H1 (cell line): Measurements from ENCODE around the gene EXOSC5. TPM values are rescaled to one million over a fixed set of nuclear protein-coding genes. Genes with fewer than 3 reads are reported as not detected.
A peak's percentile ranks its signal among the peaks of the same experiment; 100 is the strongest.

ENCODE experiments used
- ASH2L ChIP-seq: fragments of 200-600, 300-600 bp; sonication (generic); IDR thresholded peaks from one replicate; pipeline ENCODE4 v1.7.1; 2017; ENCODE audit warnings: low read length
- ATF2 ChIP-seq: IDR thresholded peaks from 2 replicates; pipeline ENCODE4 v1.6.1; 2012; ENCODE audit warnings: low read length, inconsistent platforms
- BACH1 ChIP-seq: IDR thresholded peaks from 2 replicates; pipeline ENCODE4 v1.6.1; 2012; ENCODE audit warnings: low read length, improper control_type of control experiment
- CHD2 ChIP-seq: IDR thresholded peaks from 2 replicates; pipeline ENCODE4 v1.6.1; 2012; ENCODE audit warnings: low read length, improper control_type of control experiment
- CTBP2 ChIP-seq: IDR thresholded peaks from 2 replicates; pipeline ENCODE4 v1.7.0; 2011; ENCODE audit warnings: borderline replicate concordance, mild to moderate bottlenecking, moderate library complexity, mixed read lengths, low read length; ENCODE audit not compliant: insufficient read depth, insufficient read length
- E2F6 ChIP-seq: IDR thresholded peaks from 2 replicates; pipeline ENCODE4 v1.6.1; 2012; ENCODE audit warnings: inconsistent platforms
- EZH2 ChIP-seq: fragments of 200-600 bp; sonication (generic); IDR thresholded peaks from 2 replicates; pipeline ENCODE4 v1.7.1; 2012; ENCODE audit warnings: low read depth, mild to moderate bottlenecking, moderate library complexity, low read length, inconsistent platforms; ENCODE audit not compliant: severe bottlenecking
- FOSL1 ChIP-seq: IDR thresholded peaks from 2 replicates; pipeline ENCODE4 v1.6.1; 2011; ENCODE audit warnings: mild to moderate bottlenecking, low read depth, low read length, moderate library complexity; ENCODE audit not compliant: insufficient read depth
- JUN ChIP-seq: IDR thresholded peaks from 2 replicates; pipeline ENCODE4 v1.6.1; 2011; ENCODE audit warnings: low read depth, mild to moderate bottlenecking, improper control_type of control experiment, low read length
- JUND ChIP-seq: IDR thresholded peaks from 2 replicates; pipeline ENCODE4 v1.6.1; 2011; ENCODE audit warnings: mild to moderate bottlenecking, improper control_type of control experiment, low read length
- KDM5A ChIP-seq: fragments of 200-600 bp; IDR thresholded peaks from 2 replicates; pipeline ENCODE4 v1.7.1; 2012; ENCODE audit warnings: mild to moderate bottlenecking, low read length, inconsistent platforms, mixed read lengths
- MAFK ChIP-seq: IDR thresholded peaks from 2 replicates; pipeline ENCODE4 v1.6.1; 2012; ENCODE audit warnings: low read depth, mild to moderate bottlenecking, improper control_type of control experiment, low read length
- POLR2A ChIP-seq, 2 experiments: IDR thresholded peaks; 1 replicate in 1 of 2; 2 replicates in 1 of 2; pipeline ENCODE4 v1.6.1; 2011; ENCODE audit warnings: low read depth in 2 of 2, low read length in 2 of 2, mild to moderate bottlenecking in 2 of 2; ENCODE audit errors: control extremely low read depth in 1 of 2
- RNF2 ChIP-seq: fragments of 200-900, 300-1000 bp; sonication (generic); IDR thresholded peaks from 2 replicates; pipeline ENCODE4 v1.7.1; 2016; ENCODE audit warnings: borderline replicate concordance, low read depth, mild to moderate bottlenecking, antibody characterized with exemption, low read length; ENCODE audit not compliant: poor library complexity, severe bottlenecking; ENCODE audit errors: missing control alignments
- SAP30 ChIP-seq: fragments of 300-600 bp; sonication (generic); IDR thresholded peaks from 2 replicates; pipeline ENCODE4 v1.7.1; 2012; ENCODE audit warnings: low read length, moderate library complexity, mild to moderate bottlenecking, inconsistent platforms; ENCODE audit not compliant: insufficient read depth, insufficient replicate concordance
- SIX5 ChIP-seq: IDR thresholded peaks from 2 replicates; pipeline ENCODE4 v1.6.1; 2011; ENCODE audit warnings: mild to moderate bottlenecking, low read depth, low read length
- SP4 ChIP-seq: IDR thresholded peaks from 2 replicates; pipeline ENCODE4 v1.6.1; 2012; ENCODE audit warnings: low read length, inconsistent platforms
- TAF7 ChIP-seq: optimal IDR thresholded peaks from 2 replicates; pipeline ENCODE3; 2011; ENCODE audit warnings: low read depth, mild to moderate bottlenecking, inconsistent platforms, low read length, moderate library complexity, borderline replicate concordance
- TBP ChIP-seq: IDR thresholded peaks from 2 replicates; pipeline ENCODE4 v1.6.1; 2011; ENCODE audit warnings: low read depth, low read length, improper control_type of control experiment
- USF2 ChIP-seq: IDR thresholded peaks from 2 replicates; pipeline ENCODE4 v1.6.1; 2011; ENCODE audit warnings: low read length, improper control_type of control experiment
- polyA plus RNA-seq, 7 experiments: library from polyadenylated mRNA; depleted of rRNA in 3 of 7; stranded (reverse) in 5 of 7; unstranded in 2 of 7; fragments of >200 nt in 5 of 7; fragments of 200-250 nt in 2 of 7; gene quantifications; 1 replicate in 5 of 7; 2 replicates in 1 of 7; 4 replicates in 1 of 7; pipeline versions ENCODE4 v1.2.1 to v1.2.3, GENCODE V29; 2011 to 2013; ENCODE audit warnings: missing spikeins in 2 of 7, mixed read lengths in 2 of 7
- total RNA-seq: library from RNA; stranded (reverse); fragmentation: NEBNext Ultra II Directional; extraction: Animal tissue kit (Norgen Biotek cat#: 25700); gene quantifications from 2 replicates; pipeline ENCODE4 v1.2.1, GENCODE V29; 2021

Gene EXOSC5
- total and polyA plus RNA-seq, 2 of the 8 experiments (the other 6 are each of a cell fraction or from before 2014, with no cell fraction given): 56.2 to 92.8 TPM

- TF ChIP-seq RNF2 (no peak), EZH2 (no peak), FOSL1 (no peak), MAFK (no peak), KDM5A (peak; percentile 98), SAP30 (no peak), TBP (peak; percentile 91), JUND (no peak; the same call in 1 of the 2 replicates), USF2 (no peak), BACH1 (peak; percentile 74; the same call in 1 of the 2 replicates), TAF7 (peak; percentile 94), E2F6 (peak; percentile 44), JUN (0 out of 2 replicates have a peak, but pooled peaks have one; percentile 26), SP4 (peak; percentile 86; the same call in 1 of the 2 replicates), POLR2A (IDR thresholded peaks at IDR 0.05; ENCODE audit: control extremely low read depth in 1 of 2, low read depth in 2 of 2, low read length in 2 of 2) (peak; percentile 79 to 98), ASH2L (peak; percentile 89), SIX5 (no peak), CHD2 (0 out of 2 replicates have a peak, but pooled peaks have one; percentile 17), CTBP2 (no peak), ATF2 (peak; percentile 35; the same call in 1 of the 2 replicates)
Observed at GRCh38 chr19:41439441-41440222, 42.5 kb upstream of the EXOSC5 start, which contains the start of gene DMAC2 (continued).
